CD1c-positive myeloid dendritic cell (primary cell): ENCODE measurements around the gene HMG20A.

Source experiments
- DNase-seq: peaks from one replicate; pipeline ENCODE4 v3.0.0-alpha.2; 2016; ENCODE audit errors: extremely low spot score

Gene HMG20A

GRCh38 chr15:77426871-77427270 lies 6.2 kb downstream of the HMG20A start:
- no peak for DNase-seq

- no peak for DNase-seq
These were observed 9.5 kb downstream of the HMG20A start for GRCh38 chr15:77430213-77430612.

- DNase-seq = no peak
These were observed 10.0 kb downstream of the HMG20A start for GRCh38 chr15:77430652-77431051.

GRCh38 chr15:77436822-77437221 lies 16.1 kb downstream of the HMG20A start:
- DNase-seq = no peak

- DNase-seq = no peak
These were observed 16.6 kb downstream of the HMG20A start for GRCh38 chr15:77437264-77437663.

GRCh38 chr15:77440378-77440999 lies 19.8 kb downstream of the HMG20A start:
- DNase-seq = no peak

GRCh38 chr15:77446840-77447390 lies 26.2 kb downstream of the HMG20A start:
- DNase-seq = no peak

GRCh38 chr15:77454265-77454664 lies 33.6 kb downstream of the HMG20A start:
- no peak for DNase-seq

GRCh38 chr15:77454951-77455350 lies 34.3 kb downstream of the HMG20A start:
- no peak for DNase-seq

GRCh38 chr15:77455696-77456321 lies 35.1 kb downstream of the HMG20A start:
- no peak for DNase-seq

- DNase-seq = no peak
These were observed 36.1 kb downstream of the HMG20A start for GRCh38 chr15:77456746-77457145.

GRCh38 chr15:77457191-77457904 lies 36.7 kb downstream of the HMG20A start:
- DNase-seq = no peak

- no peak for DNase-seq
These were observed 37.2 kb downstream of the HMG20A start for GRCh38 chr15:77457905-77458265.

- no peak for DNase-seq
These were observed 38.3 kb downstream of the HMG20A start for GRCh38 chr15:77459031-77459430.

GRCh38 chr15:77461486-77461885 lies 40.8 kb downstream of the HMG20A start:
- DNase-seq = no peak

GRCh38 chr15:77464129-77464865 lies 43.6 kb downstream of the HMG20A start:
- no peak for DNase-seq

- no peak for DNase-seq
These were observed 45.8 kb downstream of the HMG20A start for GRCh38 chr15:77466521-77466920.

GRCh38 chr15:77468896-77469295 lies 48.2 kb downstream of the HMG20A start:
- no peak for DNase-seq

- no peak for DNase-seq
These were observed 49.5 kb downstream of the HMG20A start for GRCh38 chr15:77470235-77470634.

GRCh38 chr15:77473328-77473727 lies 52.6 kb downstream of the HMG20A start:
- no peak for DNase-seq

- no peak for DNase-seq
These were observed 53.8 kb downstream of the HMG20A start for GRCh38 chr15:77474310-77474988.

- DNase-seq = no peak
These were observed 54.3 kb downstream of the HMG20A start for GRCh38 chr15:77475001-77475400.
